ENCODE measurements around the gene METTL16.
"Not testable (repeated sequence)": the region's sequence is repeated elsewhere in the genome, so short reads cannot be mapped to it uniquely, and the experiment has no call there.

The METTL16 gene

DNA sequence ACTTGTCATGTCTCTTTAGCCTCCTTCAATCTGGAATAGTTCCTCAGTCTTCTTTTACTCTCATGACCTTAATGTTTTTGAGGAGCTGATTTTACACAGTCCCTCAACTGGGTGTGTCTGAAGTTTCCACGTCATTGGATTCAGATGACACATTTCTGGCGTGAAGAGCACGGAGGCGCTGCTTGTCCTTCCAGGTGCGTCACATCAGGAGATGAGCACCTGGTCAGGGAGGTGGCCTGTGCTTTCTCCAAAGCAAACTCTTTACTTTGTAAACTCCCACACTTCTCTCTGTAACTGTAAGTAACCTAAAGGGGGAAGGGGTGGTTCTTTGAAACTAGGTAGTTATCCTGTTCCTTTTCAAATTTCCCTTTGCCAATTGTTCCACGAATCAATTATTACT is 58.4 kb downstream of the METTL16 start:
- DNase-seq (ENCODE audit: low read depth), result no peak
- H3K4me3 ChIP-seq (ENCODE audit: low read length), result no peak overlapping the region
- TF ChIP-seq, protein P1, sequence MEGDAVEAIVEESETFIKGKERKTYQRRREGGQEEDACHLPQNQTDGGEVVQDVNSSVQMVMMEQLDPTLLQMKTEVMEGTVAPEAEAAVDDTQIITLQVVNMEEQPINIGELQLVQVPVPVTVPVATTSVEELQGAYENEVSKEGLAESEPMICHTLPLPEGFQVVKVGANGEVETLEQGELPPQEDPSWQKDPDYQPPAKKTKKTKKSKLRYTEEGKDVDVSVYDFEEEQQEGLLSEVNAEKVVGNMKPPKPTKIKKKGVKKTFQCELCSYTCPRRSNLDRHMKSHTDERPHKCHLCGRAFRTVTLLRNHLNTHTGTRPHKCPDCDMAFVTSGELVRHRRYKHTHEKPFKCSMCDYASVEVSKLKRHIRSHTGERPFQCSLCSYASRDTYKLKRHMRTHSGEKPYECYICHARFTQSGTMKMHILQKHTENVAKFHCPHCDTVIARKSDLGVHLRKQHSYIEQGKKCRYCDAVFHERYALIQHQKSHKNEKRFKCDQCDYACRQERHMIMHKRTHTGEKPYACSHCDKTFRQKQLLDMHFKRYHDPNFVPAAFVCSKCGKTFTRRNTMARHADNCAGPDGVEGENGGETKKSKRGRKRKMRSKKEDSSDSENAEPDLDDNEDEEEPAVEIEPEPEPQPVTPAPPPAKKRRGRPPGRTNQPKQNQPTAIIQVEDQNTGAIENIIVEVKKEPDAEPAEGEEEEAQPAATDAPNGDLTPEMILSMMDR (conservative IDR thresholded peaks at IDR 0.05; ENCODE audit: low read length), result no peak

DNA sequence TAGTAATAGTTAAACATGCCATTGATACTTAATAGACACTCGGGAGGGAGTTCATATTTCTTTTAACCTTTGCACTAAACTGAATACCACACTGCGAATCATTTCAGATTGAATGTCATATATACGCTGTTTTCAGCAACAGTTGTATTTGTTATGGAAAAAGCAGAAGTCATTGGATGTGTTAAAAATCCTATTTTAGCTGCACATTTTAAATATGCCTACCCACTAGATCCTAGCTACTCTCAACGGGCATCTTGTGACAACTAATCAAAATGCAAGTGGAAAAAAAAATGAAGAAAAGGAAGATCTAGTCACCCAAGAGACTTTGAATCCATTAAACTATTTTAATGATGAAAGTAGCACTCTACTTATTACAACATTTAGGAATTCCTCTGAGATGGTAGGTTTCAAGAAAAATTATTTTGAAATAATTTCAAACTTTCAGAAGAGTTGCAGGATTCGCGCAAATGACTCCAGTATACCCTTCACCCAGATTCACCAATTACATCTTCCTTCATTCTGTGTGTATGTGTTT is 59.4 kb downstream of the METTL16 start:
- no peak overlapping the region for H3K4me3 ChIP-seq (ENCODE audit: low read length)
- TF ChIP-seq, protein P1 (conservative IDR thresholded peaks at IDR 0.05; ENCODE audit: low read length), result no peak
- no peak for DNase-seq (ENCODE audit: low read depth)

DNA sequence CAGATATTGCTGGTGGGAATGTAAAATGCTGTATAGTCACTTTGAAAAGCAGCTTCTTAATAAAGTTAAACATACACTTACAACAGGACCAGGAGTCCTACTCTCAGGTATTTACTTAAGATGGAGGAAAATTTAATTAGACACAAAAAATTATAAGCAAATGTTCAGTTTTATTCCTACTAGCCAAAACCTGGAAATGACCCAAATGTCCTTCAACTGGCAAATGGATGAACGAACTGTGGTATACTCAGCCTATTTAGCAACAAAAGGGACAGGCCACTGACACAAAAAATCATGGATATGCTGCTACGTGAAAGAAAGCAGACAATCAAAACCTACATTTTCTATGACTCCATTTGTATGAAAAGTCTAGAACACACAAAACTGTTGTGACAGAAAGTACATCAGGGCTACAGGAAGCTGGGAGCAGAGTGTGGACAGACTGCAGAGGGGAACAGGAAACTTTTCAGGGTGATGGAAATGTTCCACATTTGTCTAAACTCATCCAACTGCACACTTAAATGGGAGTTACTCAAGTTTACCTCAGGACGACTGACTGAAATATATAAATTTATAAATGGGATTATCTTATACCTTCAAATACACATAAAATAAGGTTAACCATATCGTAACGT is 61.6 kb downstream of the METTL16 start:
- no peak overlapping the region for H3K4me3 ChIP-seq (ENCODE audit: low read length)
- DNase-seq (ENCODE audit: low read depth), result no peak
- TF ChIP-seq, protein P1 (conservative IDR thresholded peaks at IDR 0.05; ENCODE audit: low read length), result no peak

DNA sequence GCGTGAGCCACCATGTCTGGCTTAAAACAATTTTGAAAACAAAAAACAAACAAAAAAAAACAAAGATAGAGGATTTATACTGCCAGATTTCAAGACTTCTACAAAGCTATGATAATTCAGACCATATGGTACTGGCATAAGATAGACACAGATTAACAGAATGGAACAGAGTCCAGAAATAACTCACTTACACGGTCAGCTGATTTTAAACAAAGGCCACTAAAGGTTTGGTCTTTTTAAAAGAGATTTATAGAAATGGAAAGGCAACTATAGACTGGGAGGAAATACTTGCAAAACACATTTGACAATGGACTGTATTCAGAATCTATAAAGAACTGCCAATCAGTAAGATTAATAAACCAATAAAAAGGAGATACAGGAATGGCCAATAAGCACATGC is 62.2 kb downstream of the METTL16 start:
- no peak overlapping the region for H3K4me3 ChIP-seq (ENCODE audit: low read length)
- TF ChIP-seq, protein P1 (conservative IDR thresholded peaks at IDR 0.05; ENCODE audit: low read length), result no peak
- peak; percentile 53 for DNase-seq (ENCODE audit: low read depth)

- not testable (repeated sequence) for H3K4me3 ChIP-seq (ENCODE audit: low read length); DNase-seq (ENCODE audit: low read depth)
These were observed 64.2 kb downstream of the METTL16 start for GRCh38 chr17:2447479-2447878.

- no peak for DNase-seq (ENCODE audit: low read depth)
- TF ChIP-seq, protein P1 (conservative IDR thresholded peaks at IDR 0.05; ENCODE audit: low read length), result no peak
- no peak overlapping the region for H3K4me3 ChIP-seq (ENCODE audit: low read length)
These were observed 66.0 kb downstream of the METTL16 start for GRCh38 chr17:2445638-2446037.

DNA sequence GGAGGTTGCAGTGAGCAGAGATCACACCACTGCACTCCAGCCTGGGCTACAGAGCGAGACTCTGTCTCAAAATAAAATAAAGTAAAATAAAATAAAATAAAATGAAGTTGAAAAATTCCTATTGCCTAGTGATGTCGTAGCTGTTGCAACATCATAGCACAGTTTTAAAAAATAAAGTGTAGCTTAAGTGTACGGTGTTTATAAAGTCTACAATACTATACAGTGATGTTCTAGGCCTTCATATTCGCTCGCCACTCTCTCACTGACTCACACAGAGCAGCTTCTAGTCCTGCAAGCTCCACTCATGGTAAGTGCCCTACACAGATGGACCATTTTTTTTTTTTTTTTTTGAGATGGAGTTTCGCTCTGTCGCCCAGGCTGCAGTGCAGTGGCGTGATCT is 67.3 kb downstream of the METTL16 start:
- no peak for DNase-seq (ENCODE audit: low read depth)
- TF ChIP-seq, protein P1 (conservative IDR thresholded peaks at IDR 0.05; ENCODE audit: low read length), result no peak
- no peak overlapping the region for H3K4me3 ChIP-seq (ENCODE audit: low read length)
